ENCODE measurements around the gene SARM1.

DNA sequence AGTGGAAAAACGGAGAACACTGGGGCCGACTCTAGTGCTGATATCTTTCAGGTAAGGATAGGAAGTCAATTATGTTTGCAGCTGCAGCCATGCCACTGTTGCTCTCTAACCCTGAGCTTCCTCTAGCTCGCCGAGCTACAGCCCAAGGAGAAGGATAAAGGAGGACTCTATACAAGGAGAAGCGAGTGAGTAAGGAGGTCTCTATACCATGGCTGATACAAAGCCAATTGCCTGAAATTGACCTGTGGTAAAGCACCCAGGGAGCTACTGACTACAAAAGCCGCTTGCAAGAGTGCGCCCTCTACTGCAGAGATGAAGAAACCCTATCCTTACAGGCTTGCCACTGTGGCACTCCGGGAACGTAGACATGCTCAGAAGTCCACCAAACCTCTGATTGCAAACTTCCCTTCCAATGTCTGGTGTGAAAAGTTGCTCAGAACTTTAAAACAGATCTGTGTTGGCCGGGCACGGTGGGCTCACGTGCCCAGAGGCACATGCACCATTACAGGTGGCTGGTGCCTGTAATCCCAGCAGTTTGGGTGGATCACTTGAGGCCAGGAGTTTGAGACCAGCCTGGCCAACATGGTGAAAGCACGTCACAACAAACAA lies 45.3 kb downstream of the SARM1 start:
- TF ChIP-seq, protein P1, sequence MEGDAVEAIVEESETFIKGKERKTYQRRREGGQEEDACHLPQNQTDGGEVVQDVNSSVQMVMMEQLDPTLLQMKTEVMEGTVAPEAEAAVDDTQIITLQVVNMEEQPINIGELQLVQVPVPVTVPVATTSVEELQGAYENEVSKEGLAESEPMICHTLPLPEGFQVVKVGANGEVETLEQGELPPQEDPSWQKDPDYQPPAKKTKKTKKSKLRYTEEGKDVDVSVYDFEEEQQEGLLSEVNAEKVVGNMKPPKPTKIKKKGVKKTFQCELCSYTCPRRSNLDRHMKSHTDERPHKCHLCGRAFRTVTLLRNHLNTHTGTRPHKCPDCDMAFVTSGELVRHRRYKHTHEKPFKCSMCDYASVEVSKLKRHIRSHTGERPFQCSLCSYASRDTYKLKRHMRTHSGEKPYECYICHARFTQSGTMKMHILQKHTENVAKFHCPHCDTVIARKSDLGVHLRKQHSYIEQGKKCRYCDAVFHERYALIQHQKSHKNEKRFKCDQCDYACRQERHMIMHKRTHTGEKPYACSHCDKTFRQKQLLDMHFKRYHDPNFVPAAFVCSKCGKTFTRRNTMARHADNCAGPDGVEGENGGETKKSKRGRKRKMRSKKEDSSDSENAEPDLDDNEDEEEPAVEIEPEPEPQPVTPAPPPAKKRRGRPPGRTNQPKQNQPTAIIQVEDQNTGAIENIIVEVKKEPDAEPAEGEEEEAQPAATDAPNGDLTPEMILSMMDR (IDR thresholded peaks at IDR 0.05) = peak; percentile 91
- no peak for TF ChIP-seq SIN3A (IDR thresholded peaks at IDR 0.05; ENCODE audit: borderline replicate concordance, insufficient read depth, low read depth, low read length)
- no peak for TF ChIP-seq TCF7L2 (IDR thresholded peaks at IDR 0.05; ENCODE audit: low read depth, low read length)
- TF ChIP-seq POLR2AphosphoS5 (IDR thresholded peaks at IDR 0.05; ENCODE audit: low read depth, low read length) = no peak
- TF ChIP-seq, protein P2, sequence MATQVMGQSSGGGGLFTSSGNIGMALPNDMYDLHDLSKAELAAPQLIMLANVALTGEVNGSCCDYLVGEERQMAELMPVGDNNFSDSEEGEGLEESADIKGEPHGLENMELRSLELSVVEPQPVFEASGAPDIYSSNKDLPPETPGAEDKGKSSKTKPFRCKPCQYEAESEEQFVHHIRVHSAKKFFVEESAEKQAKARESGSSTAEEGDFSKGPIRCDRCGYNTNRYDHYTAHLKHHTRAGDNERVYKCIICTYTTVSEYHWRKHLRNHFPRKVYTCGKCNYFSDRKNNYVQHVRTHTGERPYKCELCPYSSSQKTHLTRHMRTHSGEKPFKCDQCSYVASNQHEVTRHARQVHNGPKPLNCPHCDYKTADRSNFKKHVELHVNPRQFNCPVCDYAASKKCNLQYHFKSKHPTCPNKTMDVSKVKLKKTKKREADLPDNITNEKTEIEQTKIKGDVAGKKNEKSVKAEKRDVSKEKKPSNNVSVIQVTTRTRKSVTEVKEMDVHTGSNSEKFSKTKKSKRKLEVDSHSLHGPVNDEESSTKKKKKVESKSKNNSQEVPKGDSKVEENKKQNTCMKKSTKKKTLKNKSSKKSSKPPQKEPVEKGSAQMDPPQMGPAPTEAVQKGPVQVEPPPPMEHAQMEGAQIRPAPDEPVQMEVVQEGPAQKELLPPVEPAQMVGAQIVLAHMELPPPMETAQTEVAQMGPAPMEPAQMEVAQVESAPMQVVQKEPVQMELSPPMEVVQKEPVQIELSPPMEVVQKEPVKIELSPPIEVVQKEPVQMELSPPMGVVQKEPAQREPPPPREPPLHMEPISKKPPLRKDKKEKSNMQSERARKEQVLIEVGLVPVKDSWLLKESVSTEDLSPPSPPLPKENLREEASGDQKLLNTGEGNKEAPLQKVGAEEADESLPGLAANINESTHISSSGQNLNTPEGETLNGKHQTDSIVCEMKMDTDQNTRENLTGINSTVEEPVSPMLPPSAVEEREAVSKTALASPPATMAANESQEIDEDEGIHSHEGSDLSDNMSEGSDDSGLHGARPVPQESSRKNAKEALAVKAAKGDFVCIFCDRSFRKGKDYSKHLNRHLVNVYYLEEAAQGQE (IDR thresholded peaks at IDR 0.05; ENCODE audit: insufficient read depth in 1 of 2, low read depth in 2 of 2, low read length in 1 of 2) = no peak

Measured in Panc1 (cell line).